Fibroblast of skin of left biceps (primary cell): ENCODE data around the gene F12.

Experiments
- DNase-seq, 2 experiments: peaks; one replicate each; pipeline ENCODE4 v3.0.0-alpha.2; 2013; ENCODE audit warnings: low read depth in 2 of 2

F12 gene

GRCh38 chr5:177414481-177414880 is 5.1 kb upstream of the F12 start:
- no peak for DNase-seq

GRCh38 chr5:177412603-177413233 is 3.4 kb upstream of the F12 start:
- no peak for DNase-seq

DNA sequence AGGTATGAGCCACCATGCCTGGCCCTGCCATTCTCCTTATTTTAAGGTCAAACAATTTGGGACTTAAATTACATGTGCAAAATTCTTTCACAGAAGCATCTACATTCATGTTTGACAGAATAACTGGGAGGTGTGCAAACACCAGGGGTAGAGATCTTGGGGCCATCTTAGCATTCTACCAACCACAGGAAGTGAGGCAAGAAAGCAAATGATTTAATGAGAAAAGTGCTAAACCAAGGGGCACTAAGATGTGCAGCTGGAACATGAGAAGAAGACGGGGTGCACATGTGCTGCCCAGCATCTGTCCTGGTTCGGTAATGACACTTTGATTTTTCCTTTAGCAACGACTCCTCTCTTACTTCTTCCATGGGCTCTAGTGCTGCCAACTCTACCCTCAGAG is 1.2 kb upstream of the F12 start:
- DNase-seq: no peak

- DNase-seq: no peak
Measured at GRCh38 chr5:177405805-177406204, 3.6 kb downstream of the F12 start.

DNA sequence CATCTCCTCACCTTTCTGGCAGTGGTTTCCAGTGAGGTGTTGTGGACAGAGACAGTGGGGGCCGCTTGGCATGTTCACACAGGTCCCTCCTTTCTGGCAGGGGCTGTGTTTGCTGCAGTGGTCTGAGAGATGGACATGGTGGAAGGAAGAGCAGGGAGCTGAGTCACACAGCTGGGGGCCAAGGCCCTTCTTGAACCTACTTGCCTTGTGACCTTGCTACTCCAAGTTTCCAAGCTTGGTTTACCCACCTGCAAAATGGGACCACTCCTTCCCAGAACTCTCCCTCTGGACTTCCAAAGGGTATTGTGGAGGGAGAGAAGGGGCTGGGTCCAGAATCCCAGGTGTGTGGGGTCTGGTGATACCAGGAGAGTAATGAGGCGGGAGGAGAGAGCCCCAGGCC is 4.1 kb downstream of the F12 start:
- DNase-seq: no peak

DNA sequence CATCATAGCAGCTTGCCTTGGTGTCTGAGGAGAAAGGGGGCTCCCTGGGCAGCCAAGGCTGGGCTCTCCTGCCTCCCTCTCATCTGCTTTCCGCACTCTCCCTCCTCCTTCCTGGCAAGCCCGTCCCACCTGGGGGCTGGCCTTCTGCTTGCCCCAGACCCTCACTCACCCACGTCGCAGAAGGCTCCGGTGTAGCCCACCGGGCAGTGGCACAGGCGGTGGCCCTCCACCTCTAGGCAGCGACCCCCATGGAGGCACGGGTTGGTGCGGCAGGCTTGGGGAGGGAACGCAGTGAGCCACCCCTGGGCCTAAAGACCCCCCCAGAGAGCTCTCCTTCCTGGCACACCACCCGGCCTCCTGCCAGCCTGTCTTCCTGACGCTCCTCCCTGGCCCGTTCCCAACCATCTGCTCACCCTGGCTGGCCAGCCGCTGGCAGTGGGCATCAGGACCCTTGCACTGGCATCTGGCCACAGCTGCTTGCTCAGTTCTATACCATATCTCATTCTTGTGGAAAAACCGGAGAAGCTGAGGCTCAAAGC is 4.7 kb downstream of the F12 start:
- DNase-seq: no peak

DNA sequence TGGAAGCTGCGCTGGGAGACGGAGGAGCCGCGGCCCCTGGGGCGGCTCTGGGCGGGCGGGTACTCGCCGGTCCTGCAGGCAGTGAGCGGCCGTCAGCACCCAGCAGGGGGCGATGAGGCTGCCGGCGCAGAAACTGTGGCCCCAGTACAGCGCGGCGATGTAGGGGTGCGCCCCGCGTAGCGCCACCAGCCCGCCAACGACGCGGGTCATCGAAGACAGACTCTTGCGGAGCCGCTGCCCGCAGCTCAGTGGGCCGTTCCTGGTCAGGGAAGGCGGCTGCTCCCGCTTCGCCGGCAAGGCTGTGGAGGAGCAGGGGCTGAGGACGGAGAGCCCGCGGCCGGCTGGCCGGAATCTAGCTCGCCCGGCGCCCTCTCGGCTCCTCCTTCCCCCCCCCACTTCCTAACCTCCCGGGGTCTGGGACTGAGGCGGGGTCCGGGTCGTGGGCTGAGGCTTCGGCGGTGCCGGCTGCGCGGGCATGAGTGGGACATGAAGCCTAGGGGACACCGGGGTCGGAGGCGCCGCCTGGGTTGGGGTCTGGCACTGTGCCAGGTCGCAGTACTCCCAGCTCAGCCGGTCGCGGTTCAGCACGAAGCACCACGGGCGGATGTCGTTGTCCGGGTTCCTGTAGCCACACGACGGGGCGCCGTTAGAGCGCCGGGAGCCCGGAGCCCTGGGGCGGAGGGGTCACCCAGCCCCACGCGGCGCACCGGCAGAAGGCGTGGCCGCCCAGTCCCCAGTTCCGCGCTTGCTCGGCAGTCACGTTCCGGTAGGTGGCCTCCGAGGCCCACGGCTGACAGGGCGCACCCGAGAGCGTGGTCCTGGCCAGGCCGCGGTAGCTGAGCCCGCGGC is 5.3 kb downstream of the F12 start:
- DNase-seq: no peak

GRCh38 chr5:177403102-177403791 is 6.1 kb downstream of the F12 start:
- DNase-seq: no peak

DNA sequence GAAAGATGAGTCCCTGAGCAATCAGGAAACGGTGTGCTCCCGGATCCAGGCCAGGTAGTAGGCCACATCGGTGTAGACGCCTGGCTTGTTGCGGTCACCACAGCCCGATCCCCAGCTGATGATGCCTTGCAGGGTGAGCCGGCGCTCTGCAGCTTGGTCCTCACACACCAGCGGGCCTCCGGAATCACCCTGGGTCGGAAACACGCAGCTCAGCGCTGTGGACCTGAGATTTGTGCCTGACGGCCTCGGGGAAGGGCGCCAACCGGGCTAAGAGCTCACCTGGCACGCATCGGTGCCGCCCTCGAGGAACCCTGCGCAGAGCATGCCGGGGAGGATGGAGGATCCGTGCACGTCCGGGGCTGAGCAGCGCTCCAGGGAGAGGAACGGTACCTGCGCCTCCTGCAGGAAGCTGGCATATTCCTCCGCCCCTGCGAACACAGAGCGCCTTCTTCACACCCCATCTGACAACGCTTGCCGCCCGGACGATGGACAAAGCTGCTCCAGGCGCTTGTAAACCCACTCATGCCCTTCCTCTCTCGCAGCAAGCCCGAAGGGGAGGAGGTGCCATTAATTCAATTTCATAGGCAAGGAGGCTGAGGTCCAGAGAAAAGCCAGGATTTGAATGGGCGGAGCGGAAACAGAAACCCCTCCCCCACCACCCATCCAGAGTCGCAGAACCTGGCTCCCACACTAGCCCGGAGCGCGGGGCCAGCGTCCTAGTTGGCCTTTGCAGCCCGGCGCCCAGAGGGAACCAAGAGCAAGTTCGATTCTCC is 6.9 kb downstream of the F12 start:
- no peak for DNase-seq

DNA sequence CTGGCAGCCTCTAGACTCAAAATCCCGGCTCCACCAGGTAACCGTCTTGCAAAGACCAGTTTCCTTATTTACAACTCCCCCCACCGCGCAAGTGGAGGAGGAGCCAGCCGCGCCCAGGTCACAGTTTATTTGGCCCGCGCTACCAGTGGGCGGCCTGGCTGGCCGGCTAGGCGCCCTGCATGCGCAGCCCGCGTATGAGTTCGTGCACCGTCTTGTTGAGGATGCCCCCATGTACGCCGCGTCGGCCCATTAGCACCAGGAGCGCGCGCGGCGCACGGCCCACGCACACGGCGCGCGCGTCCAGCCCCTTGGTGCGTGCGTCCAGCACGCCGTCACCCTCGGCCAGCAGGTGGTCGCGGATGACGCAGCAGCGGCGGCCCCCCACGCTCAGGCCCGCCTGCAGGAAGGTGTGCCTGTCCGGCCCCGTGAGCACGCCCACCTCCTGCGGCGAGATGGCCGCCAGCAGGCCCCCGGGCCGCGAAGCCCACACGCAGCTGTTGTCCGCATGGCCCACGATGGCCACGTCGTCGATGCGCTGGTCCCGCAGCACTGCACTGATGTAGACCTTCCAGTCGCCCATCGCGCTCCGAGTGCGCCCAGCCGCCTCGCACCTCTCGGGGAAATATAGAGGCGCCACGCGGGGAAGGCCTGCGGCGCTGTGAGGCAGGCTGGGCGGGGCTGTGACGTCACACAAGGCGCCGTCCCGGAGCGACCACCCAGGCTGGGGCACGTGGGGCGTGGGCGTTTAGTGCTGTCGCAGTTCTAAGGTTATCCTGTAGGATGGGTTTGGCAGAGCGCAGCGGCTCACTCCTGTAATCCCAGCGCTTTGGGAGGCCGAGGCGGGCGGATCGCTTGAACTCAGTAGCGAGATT is 9.1 kb downstream of the F12 start, which contains the start of gene PFN3:
PFN3 (minus strand) TSS at position 665 of the 872 bp plus-strand sequence; CDS start at position 580, 85 bp downstream.
- no peak for DNase-seq

GRCh38 chr5:177397875-177398390 is 11.4 kb downstream of the F12 start:
- DNase-seq: no peak

DNA sequence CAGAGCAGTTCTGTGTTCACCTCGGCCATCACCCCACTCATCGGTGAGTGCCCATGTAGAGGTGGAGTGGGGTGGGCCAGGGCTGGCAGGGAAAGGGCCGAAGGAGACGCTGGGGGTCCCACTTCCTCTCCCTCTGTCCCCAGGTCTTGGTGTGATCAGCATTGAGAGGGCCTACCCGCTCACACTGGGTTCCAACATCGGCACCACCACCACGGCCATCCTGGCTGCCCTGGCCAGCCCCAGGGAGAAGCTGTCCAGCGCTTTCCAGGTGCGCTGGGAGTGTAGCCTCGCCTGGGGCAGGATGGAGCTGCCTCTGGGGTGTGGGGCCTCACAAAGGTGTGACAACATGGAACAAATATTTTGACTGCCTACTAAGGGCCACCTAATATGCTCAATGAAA is 12.6 kb downstream of the F12 start:
- no peak for DNase-seq

- no peak for DNase-seq
Measured at GRCh38 chr5:177396078-177396477, 13.3 kb downstream of the F12 start.

DNA sequence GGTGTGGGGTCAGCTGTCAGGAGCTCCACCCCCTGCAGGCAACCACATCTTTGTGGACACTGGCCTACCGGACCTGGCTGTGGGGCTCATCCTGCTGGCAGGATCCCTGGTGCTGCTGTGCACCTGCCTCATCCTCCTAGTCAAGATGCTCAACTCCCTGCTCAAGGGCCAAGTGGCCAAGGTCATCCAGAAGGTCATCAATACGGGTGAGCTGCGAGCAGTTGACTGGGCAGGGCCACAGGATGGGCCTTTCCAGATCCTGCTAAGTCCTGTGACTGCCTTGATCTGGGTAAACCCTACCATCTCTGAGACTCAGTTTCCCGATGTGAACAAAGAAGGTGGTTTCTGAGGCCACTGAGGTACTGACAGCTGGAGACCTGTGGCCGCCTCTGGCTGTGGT is 15.4 kb downstream of the F12 start:
- no peak for DNase-seq

DNA sequence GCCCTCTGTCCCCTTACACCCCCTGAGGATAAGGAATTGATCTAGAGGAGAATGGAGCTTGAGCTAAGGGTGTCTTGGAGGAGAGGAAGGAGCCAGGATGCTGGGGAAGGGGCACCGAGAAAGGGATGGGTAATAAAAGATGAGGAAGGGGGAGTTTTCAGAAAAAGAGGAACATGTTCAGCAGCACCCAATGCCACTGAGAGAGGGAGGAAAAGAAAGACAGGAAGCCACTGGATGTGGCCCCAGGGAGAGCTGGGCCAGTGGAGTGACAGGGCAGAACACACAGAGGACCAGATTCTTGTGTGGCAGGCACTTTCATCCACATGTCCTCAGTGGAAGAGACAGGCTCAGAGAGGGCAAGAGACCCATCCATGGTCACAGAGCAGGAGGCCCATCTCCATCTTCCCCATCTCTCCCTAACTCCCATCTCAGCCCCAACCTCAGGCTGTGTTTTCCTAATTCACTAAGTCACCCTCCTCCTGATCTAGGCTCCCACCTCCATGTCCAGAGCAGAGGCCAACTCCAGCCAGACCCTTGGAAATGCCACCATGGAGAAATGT is 16.1 kb downstream of the F12 start:
- no peak for DNase-seq

- no peak for DNase-seq
Measured at GRCh38 chr5:177392765-177393164, 16.6 kb downstream of the F12 start.

DNA sequence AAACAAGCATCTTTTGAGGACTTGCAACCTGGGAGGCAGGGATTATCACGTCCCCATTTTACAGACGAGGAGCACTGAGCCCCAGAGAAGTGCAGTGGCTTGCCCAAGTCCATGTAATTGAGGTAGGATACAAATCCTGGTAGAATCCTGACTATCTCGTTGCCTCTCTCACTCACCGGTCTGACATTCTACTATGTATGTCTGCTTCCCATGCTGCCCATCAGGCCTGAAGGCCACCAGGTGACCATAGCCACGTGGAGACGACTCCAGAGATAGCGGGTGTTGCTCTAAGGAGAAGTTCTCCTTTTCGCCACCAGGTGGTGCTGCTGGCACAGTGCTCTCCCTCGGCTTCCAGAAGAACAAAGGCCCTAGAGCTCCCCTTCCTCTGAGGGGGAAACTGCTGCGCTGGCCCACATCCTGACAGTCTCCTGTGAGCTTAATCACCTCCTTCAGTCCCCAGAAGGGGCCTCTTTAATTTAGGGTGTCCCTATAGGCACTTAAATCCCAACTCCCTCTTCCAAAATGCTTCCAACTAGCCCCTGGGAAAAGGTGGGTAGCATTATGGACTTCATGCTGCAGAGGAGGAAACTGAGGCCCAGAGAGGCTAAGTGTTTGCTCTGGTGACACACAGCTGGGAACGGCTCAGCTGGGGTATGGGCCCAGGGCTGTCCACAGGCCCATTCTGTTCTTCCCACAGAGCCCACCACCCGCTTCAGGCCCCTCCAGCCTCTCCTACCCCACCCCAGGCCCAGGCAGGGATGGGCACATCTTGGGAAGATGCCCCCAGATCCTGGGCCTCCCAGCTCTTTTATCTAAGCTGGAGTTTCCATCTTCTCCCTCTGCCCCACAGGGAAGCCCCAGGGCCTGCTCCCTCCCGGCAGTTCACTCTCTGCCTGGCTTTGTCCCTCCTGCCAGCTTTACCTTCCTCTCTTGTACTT is 18.7 kb downstream of the F12 start:
- no peak for DNase-seq

GRCh38 chr5:177389241-177390169 is 19.9 kb downstream of the F12 start:
- no peak for DNase-seq
